WERI-Rb-1 (cell line): ENCODE measurements around the gene ZC3H12A.

Experiments
- DNase-seq: peaks from one replicate; pipeline ENCODE4 v3.0.0-alpha.2; 2020
- H3K27ac ChIP-seq: fragments of 250-450 bp; sonication (Bioruptor Pico); 2 replicates; pipeline ENCODE4 v1.5.1; 2020; ENCODE audit warnings: mild to moderate bottlenecking, moderate library complexity
- H3K27me3 ChIP-seq: fragments of 250-450 bp; sonication (Bioruptor Pico); 2 replicates; pipeline ENCODE4 v1.5.1; 2021; ENCODE audit warnings: mild to moderate bottlenecking, low read depth, moderate library complexity; ENCODE audit not compliant: insufficient read depth, severe bottlenecking
- H3K36me3 ChIP-seq: fragments of 250-450 bp; sonication (Bioruptor Pico); 2 replicates; pipeline ENCODE4 v1.5.1; 2020; ENCODE audit warnings: mild to moderate bottlenecking, moderate library complexity
- H3K4me3 ChIP-seq: 2 replicates; pipeline ENCODE4 v1.5.1; 2011; ENCODE audit warnings: low read depth, mild to moderate bottlenecking, control low read depth, low read length
- H3K9me3 ChIP-seq: fragments of 250-450 bp; sonication (Bioruptor Pico); 2 replicates; pipeline ENCODE4 v1.5.1; 2021; ENCODE audit warnings: mild to moderate bottlenecking, moderate library complexity; ENCODE audit not compliant: severe bottlenecking
- CTCF ChIP-seq: IDR thresholded peaks from 2 replicates; pipeline ENCODE4 v1.5.1; 2011; ENCODE audit warnings: low read depth, mild to moderate bottlenecking, control low read depth, inconsistent platforms, low read length

The ZC3H12A gene

GRCh38 chr1:37493336-37494098 is 19.1 kb downstream of the ZC3H12A start:
- Histone ChIP-seq H3K36me3 (peaks cover 56% of the 10 kb centered on the region), H3K27ac (no peak overlapping the region), H3K4me3 (no peak overlapping the region), H3K9me3 (no peaks in the 10 kb centered on the region), H3K27me3 (no peaks in the 10 kb centered on the region)
- no peak for DNase-seq
- TF ChIP-seq CTCF, result no peak

- Histone ChIP-seq H3K36me3 (peaks cover 67% of the 10 kb centered on the region), H3K9me3 (no peaks in the 10 kb centered on the region), H3K27ac (no peak overlapping the region), H3K27me3 (no peaks in the 10 kb centered on the region), H3K4me3 (no peak overlapping the region)
- DNase-seq, result no peak
- no peak for TF ChIP-seq CTCF
Measured at GRCh38 chr1:37495875-37496274, 21.5 kb downstream of the ZC3H12A start.

DNA sequence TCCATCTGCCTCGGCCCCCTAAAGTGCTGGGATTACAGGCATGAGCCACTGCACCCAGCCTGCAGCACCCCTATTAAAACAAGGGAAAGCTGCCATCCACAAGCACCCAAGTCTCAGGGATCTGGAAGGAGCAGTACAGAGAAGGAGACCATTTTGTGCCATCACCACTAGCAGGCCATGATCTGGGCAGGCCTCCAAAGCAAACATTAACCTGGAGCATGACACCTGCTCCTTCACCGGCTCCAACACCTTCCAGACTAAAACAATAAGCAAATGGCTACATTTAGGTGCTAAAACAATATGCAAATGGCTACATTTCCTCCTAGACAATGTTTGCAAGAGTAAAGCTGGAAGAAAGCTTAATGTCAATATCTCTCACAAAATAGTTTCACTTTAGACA is 23.5 kb downstream of the ZC3H12A start:
- H3K9me3 ChIP-seq, result no peaks in the 10 kb centered on the region
- no peaks in the 10 kb centered on the region for H3K27me3 ChIP-seq
- DNase-seq, result no peak
- TF ChIP-seq CTCF, result no peak
- H3K36me3 ChIP-seq, result peaks cover 71% of the 10 kb centered on the region
- H3K27ac ChIP-seq, result no peak overlapping the region
- H3K4me3 ChIP-seq, result no peak overlapping the region

DNA sequence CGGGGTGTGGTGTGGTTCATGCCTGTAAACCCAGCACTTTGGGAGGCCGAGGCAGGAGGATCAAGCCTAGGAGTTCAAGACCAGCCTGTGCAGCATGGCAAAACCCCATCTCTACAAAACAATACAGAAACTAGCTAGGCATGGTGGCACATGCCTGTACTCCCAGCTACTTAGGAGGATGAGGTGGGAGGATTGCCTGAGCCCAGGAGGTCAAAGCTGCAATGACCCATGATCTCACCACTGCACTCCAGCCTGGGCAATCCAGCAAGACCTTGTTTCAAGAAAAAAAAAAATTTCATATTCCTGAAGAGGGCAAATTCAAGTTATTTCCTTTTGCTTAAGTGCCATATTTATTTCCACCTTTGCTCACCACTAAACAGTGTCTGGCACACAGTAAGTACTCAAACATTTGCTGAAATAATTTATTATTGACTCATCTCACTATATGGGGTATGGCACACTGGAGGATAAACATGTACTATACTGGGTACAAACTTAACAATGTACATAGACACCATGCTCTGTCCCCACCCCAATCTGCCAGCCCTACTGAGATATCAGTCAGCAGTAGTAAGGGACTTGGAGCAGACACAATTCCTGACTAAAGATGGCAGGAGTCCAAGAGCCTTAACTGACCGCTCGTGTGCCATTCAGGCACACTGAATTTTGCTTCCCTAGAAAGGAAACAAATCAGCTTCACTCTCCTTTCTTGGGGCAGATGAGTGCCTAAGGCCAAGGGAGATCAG is 24.7 kb downstream of the ZC3H12A start:
- TF ChIP-seq CTCF, result no peak
- H3K27ac ChIP-seq, result no peak overlapping the region
- H3K9me3 ChIP-seq, result no peaks in the 10 kb centered on the region
- no peaks in the 10 kb centered on the region for H3K27me3 ChIP-seq
- H3K36me3 ChIP-seq, result peaks cover 67% of the 10 kb centered on the region
- H3K4me3 ChIP-seq, result no peak overlapping the region
- DNase-seq, result no peak

- no peak for DNase-seq
- no peaks in the 10 kb centered on the region for H3K9me3 ChIP-seq
- H3K27me3 ChIP-seq, result no peaks in the 10 kb centered on the region
- TF ChIP-seq CTCF, result no peak
- H3K4me3 ChIP-seq, result no peak overlapping the region
- no peak overlapping the region for H3K27ac ChIP-seq
- H3K36me3 ChIP-seq, result peaks cover 76% of the 10 kb centered on the region
Measured at GRCh38 chr1:37501661-37502060, 27.3 kb downstream of the ZC3H12A start.
